Measurements from ENCODE around the gene CCDC167. TPM values are rescaled to one million over a fixed set of nuclear protein-coding genes. Genes with fewer than 3 reads are reported as not detected.

CCDC167 gene
- total RNA-seq, 2 donors from 2014 or later, result 7.6 to 10.9 TPM

DNA sequence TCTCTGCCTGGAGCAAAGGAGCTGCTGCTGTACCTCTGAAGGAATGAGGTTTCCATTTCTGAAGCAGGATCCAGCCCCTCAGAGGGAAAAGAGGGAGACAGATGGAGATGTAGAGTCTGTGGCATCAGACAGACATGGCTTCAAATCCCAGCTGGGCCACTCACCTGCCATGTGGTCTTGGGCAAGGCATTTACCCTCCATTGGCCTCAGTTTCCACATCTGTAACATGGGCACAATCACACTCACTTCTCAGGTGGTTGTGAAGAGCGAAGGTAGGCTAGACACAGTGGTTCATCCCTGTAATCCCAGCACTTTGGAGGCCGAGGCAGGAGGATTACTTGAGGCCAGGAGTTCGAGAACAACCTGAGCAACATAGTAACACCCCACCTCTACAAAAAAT lies 32.4 kb upstream of the CCDC167 start:
- Histone ChIP-seq H3K27me3 (peaks cover 0 to 16% of the 10 kb centered on the region in 2 donors), H3K36me3 (replicated peaks in 1 of 2; ENCODE audit: insufficient read depth in 1 of 2, low read depth in 2 of 2) (no peaks in the 10 kb centered on the region), H3K9me3 (no peaks in the 10 kb centered on the region), H3K4me1 (peaks cover 15% of the 10 kb centered on the region), H3K4me3 (no peak overlapping the region), H3K27ac (no peak overlapping the region)
- TF ChIP-seq POLR2A (IDR thresholded peaks at IDR 0.05), result no peak
- TF ChIP-seq, protein P1, sequence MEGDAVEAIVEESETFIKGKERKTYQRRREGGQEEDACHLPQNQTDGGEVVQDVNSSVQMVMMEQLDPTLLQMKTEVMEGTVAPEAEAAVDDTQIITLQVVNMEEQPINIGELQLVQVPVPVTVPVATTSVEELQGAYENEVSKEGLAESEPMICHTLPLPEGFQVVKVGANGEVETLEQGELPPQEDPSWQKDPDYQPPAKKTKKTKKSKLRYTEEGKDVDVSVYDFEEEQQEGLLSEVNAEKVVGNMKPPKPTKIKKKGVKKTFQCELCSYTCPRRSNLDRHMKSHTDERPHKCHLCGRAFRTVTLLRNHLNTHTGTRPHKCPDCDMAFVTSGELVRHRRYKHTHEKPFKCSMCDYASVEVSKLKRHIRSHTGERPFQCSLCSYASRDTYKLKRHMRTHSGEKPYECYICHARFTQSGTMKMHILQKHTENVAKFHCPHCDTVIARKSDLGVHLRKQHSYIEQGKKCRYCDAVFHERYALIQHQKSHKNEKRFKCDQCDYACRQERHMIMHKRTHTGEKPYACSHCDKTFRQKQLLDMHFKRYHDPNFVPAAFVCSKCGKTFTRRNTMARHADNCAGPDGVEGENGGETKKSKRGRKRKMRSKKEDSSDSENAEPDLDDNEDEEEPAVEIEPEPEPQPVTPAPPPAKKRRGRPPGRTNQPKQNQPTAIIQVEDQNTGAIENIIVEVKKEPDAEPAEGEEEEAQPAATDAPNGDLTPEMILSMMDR (IDR thresholded peaks at IDR 0.05), result no peak
- ATAC-seq (no peak), DNase-seq (no peak)
- intact Hi-C loops (cut with DNase I), result no loop called here
- 76 to 80% methylated on average over 3 of the region's 3 CpGs for WGBS, 2 donors

DNA sequence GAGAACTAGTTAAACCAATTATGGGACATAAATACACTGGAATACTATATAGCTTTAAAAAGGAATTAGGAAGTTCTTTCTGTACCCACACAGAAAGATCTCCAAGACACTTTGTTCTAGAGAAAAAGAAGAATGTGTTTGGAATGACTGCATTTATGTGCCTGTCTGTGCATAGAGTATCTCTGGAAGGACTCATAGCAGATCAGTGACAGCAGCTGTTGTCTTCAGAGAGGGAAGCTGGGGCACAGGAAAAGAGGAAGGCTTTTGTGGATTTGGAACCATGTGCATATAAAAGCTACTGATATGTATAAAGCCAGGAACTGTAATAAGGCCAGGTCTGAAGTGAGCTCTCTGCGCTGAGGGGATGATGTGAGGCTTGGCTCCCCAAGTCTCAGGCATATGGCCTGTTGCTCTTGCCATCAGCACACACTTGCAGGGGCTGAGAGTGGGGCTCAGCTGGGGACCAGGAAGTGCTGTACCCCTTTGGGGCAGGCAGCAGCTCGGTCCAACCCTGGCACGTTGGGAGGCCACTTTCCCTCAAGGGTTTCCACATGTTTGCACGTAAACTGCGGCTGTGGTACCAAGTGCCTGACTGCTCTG lies 31.8 kb upstream of the CCDC167 start:
- intact Hi-C loops (cut with DNase I), result no loop called here
- ATAC-seq (no peak), DNase-seq (no peak)
- H3K9me3 ChIP-seq, result no peaks in the 10 kb centered on the region
- 76 to 78% methylated on average over 1 to 5 of the region's 5 CpGs for WGBS, 2 donors
- H3K36me3 ChIP-seq (replicated peaks in 1 of 2; ENCODE audit: insufficient read depth in 1 of 2, low read depth in 2 of 2), result no peaks in the 10 kb centered on the region
- peaks cover 14% of the 10 kb centered on the region for H3K4me1 ChIP-seq
- no peak overlapping the region for H3K27ac ChIP-seq
- H3K27me3 ChIP-seq, result peaks cover 0 to 13% of the 10 kb centered on the region in 2 donors
- H3K4me3 ChIP-seq, result no peak overlapping the region
- TF ChIP-seq, protein P1 (IDR thresholded peaks at IDR 0.05), result no peak
- no peak for TF ChIP-seq POLR2A (IDR thresholded peaks at IDR 0.05)

DNA sequence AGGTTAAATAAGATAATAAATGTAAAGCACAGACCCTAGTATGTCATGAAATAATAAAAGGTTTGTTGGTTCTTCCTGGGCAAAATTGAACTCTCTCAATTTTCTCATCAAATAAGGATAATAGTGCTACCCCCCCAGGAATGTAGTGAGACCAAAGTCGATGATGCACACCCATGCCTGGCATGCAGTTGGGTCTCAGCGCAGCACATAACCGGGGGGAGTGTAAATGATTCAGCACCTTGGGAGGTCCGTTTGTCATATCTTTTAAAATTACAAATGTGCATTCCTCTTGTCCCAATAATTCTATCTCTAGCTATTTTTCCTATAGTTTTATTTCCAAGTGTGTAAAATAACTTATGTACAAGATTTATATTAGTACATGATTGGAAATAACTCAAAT lies 31.3 kb upstream of the CCDC167 start:
- Histone ChIP-seq H3K27ac (no peak overlapping the region), H3K27me3 (peaks cover 0 to 8% of the 10 kb centered on the region in 2 donors), H3K9me3 (no peaks in the 10 kb centered on the region), H3K4me3 (no peak overlapping the region), H3K4me1 (peaks cover 9% of the 10 kb centered on the region), H3K36me3 (replicated peaks in 1 of 2; ENCODE audit: insufficient read depth in 1 of 2, low read depth in 2 of 2) (no peaks in the 10 kb centered on the region)
- intact Hi-C loops (cut with DNase I), result no loop called here
- no peak for TF ChIP-seq POLR2A (IDR thresholded peaks at IDR 0.05)
- TF ChIP-seq, protein P1 (IDR thresholded peaks at IDR 0.05), result no peak
- no peak for DNase-seq
- 67 to 68% methylated on average over 4 of the region's 4 CpGs for WGBS, 2 donors
- ATAC-seq, result no peak

DNA sequence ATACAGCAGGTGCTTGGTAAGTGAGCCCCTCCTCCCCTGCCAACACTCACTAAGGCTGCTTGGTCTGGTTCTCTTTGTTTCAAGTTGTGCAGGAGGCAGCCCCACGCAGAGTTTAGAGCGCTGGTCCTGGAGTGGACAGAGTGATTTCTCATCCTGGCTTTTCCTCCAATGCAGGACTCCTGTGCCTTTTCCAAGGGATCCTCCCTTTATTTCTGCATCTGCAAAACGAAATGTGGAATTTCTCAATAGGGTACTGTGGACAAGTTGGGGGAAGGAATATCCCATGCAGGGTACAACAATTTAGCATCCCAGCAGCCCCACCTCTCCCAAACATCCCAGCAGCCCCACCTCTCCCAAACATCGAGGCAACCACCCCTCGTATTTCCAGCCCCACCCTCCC lies 30.6 kb upstream of the CCDC167 start:
- peaks cover 0 to under 1% of the 10 kb centered on the region in 2 donors for H3K27me3 ChIP-seq
- DNase-seq, result no peak
- H3K36me3 ChIP-seq (replicated peaks in 1 of 2; ENCODE audit: insufficient read depth in 1 of 2, low read depth in 2 of 2), result no peaks in the 10 kb centered on the region
- no peaks in the 10 kb centered on the region for H3K9me3 ChIP-seq
- no peak for ATAC-seq
- H3K4me1 ChIP-seq, result peaks cover 1% of the 10 kb centered on the region
- 35 to 43% methylated on average over 5 of the region's 5 CpGs for WGBS, 2 donors
- no peak for TF ChIP-seq POLR2A (IDR thresholded peaks at IDR 0.05)
- TF ChIP-seq, protein P1 (IDR thresholded peaks at IDR 0.05), result no peak
- H3K27ac ChIP-seq, result no peak overlapping the region
- intact Hi-C loops (cut with DNase I), result no loop called here
- H3K4me3 ChIP-seq, result no peak overlapping the region

DNA sequence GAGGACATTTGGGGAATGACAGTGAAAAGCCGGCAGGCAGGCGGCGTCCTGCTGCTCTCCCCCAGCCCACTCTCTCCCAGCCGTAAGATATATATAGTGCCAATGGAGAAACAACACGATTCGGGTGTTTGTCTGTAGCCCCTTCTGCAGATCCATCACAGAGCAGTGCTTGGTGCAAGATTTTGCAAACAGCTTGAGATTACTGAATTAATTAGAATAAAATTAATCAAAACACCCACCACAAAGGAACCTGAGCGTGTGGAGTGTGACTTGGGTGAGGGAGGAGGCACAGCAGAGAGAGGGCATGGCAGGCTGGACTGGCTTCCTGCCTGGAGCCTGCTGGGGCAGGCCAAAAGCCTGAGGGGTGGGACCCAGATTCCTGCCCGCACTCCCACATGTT lies 28.8 kb upstream of the CCDC167 start:
- WGBS, 2 donors, result 58 to 59% methylated on average over 7 to 8 of the region's 8 CpGs
- H3K4me3 ChIP-seq, result no peak overlapping the region
- ATAC-seq (no peak), DNase-seq (no peak)
- H3K27me3 ChIP-seq, result no peaks in the 10 kb centered on the region
- H3K9me3 ChIP-seq, result no peaks in the 10 kb centered on the region
- H3K4me1 ChIP-seq, result no peaks in the 10 kb centered on the region
- no peak for TF ChIP-seq POLR2A (IDR thresholded peaks at IDR 0.05)
- TF ChIP-seq, protein P1 (IDR thresholded peaks at IDR 0.05), result no peak
- H3K36me3 ChIP-seq (replicated peaks in 1 of 2; ENCODE audit: insufficient read depth in 1 of 2, low read depth in 2 of 2), result no peaks in the 10 kb centered on the region
- intact Hi-C loops (cut with DNase I), result no loop called here
- no peak overlapping the region for H3K27ac ChIP-seq
